Measurements from ENCODE around the gene MYMX. TPM values are rescaled to one million over a fixed set of nuclear protein-coding genes. Genes with fewer than 3 reads are reported as not detected.
A peak's percentile ranks its signal among the peaks of the same experiment; 100 is the strongest.
"Not testable (repeated sequence)": the region's sequence is repeated elsewhere in the genome, so short reads cannot be mapped to it uniquely, and the experiment has no call there.

The MYMX gene
- total and polyA plus RNA-seq, 12 donors: 0.41 to 2.3 (median 0.88) TPM; not detected in 6

GRCh38 chr6:44230034-44230675 is 13.4 kb downstream of the MYMX start:
- no peaks in the 10 kb centered on the region for H3K9me3 ChIP-seq
- peaks cover 0 to 53% (median 24%) of the 10 kb centered on the region in 9 donors for H3K36me3 ChIP-seq
- intact Hi-C loops (cut with DNase I): loop anchor here in 4 of 10 donors (5.0 to 10.0 kb wide), 3 partner anchors 58 to 135 kb away; no protein-coding TSS in a partner anchor
- DNase-seq (no peak), ATAC-seq (no peak)
- no peak for TF ChIP-seq CTCF (IDR thresholded peaks at IDR 0.05)
- peak overlapping the region in 1 of 10 donors; percentile 1 for H3K4me3 ChIP-seq
- H3K4me1 ChIP-seq: peaks cover 36 to 99% (median 84%) of the 10 kb centered on the region in 9 donors
- H3K27ac ChIP-seq: peak overlapping the region; percentile 68 to 98 (median 93)
- 66 to 78% methylated on average over 10 of the region's 10 CpGs for WGBS, 2 donors
- H3K27me3 ChIP-seq: no peaks in the 10 kb centered on the region

GRCh38 chr6:44231426-44231825 is 14.7 kb downstream of the MYMX start:
- intact Hi-C loops (cut with DNase I): loop anchor here in 4 of 10 donors (5.0 to 10.0 kb wide), 3 partner anchors 59 to 137 kb away; no protein-coding TSS in a partner anchor
- not testable (repeated sequence) for DNase-seq
- 84 to 87% methylated on average over 9 of the region's 9 CpGs for WGBS, 2 donors

GRCh38 chr6:44232676-44233566 is 16.2 kb downstream of the MYMX start:
- DNase-seq: peak in 1 of 2 donors; percentile 22
- 59 to 71% methylated on average over 15 to 16 of the region's 16 CpGs for WGBS, 2 donors
- Histone ChIP-seq H3K36me3 (peaks cover 0 to 56% (median 24%) of the 10 kb centered on the region in 9 donors), H3K4me1 (peaks cover 26 to 97% (median 74%) of the 10 kb centered on the region in 9 donors), H3K27me3 (no peaks in the 10 kb centered on the region), H3K27ac (peak overlapping the region; percentile 52 to 98 (median 90)), H3K9me3 (no peaks in the 10 kb centered on the region), H3K4me3 (no peak overlapping the region)
- ATAC-seq: no peak
- TF ChIP-seq CTCF (IDR thresholded peaks at IDR 0.05): no peak
- intact Hi-C loops (cut with DNase I): loop anchor here in 4 of 10 donors (5.0 to 10.0 kb wide), 3 partner anchors 61 to 138 kb away; no protein-coding TSS in a partner anchor

More at GRCh38 chr6:44231426-44231825, 14.7 kb downstream of the MYMX start:
- Histone ChIP-seq H3K36me3 (peaks cover 0 to 56% (median 24%) of the 10 kb centered on the region in 9 donors), H3K27ac (peak overlapping the region in 9 of 10 donors; percentile 47 to 98 (median 93)), H3K4me1 (peaks cover 26 to 99% (median 78%) of the 10 kb centered on the region in 9 donors)
- not testable (repeated sequence) for ATAC-seq, H3K27me3 ChIP-seq, H3K4me3 ChIP-seq, H3K9me3 ChIP-seq

- DNase-seq (no peak), ATAC-seq (peak in 2 of 8 donors; percentile 4 to 42)
- WGBS, 2 donors: 35 to 45% methylated on average over 14 of the region's 14 CpGs
- Histone ChIP-seq H3K4me1 (peaks cover 23 to 97% (median 72%) of the 10 kb centered on the region in 9 donors), H3K9me3 (no peaks in the 10 kb centered on the region), H3K36me3 (peaks cover 0 to 56% (median 24%) of the 10 kb centered on the region in 9 donors), H3K4me3 (no peak overlapping the region), H3K27ac (peak overlapping the region; percentile 52 to 98 (median 90)), H3K27me3 (no peaks in the 10 kb centered on the region)
- intact Hi-C loops (cut with DNase I): loop anchor here in 8 of 10 donors (1.0 to 10.0 kb wide), 8 partner anchors 12 to 139 kb away; no protein-coding TSS in a partner anchor
- TF ChIP-seq CTCF (IDR thresholded peaks at IDR 0.05): no peak
These were observed 16.9 kb downstream of the MYMX start for GRCh38 chr6:44233567-44234100.
